ENCODE measurements around the gene C12orf57.

DNA sequence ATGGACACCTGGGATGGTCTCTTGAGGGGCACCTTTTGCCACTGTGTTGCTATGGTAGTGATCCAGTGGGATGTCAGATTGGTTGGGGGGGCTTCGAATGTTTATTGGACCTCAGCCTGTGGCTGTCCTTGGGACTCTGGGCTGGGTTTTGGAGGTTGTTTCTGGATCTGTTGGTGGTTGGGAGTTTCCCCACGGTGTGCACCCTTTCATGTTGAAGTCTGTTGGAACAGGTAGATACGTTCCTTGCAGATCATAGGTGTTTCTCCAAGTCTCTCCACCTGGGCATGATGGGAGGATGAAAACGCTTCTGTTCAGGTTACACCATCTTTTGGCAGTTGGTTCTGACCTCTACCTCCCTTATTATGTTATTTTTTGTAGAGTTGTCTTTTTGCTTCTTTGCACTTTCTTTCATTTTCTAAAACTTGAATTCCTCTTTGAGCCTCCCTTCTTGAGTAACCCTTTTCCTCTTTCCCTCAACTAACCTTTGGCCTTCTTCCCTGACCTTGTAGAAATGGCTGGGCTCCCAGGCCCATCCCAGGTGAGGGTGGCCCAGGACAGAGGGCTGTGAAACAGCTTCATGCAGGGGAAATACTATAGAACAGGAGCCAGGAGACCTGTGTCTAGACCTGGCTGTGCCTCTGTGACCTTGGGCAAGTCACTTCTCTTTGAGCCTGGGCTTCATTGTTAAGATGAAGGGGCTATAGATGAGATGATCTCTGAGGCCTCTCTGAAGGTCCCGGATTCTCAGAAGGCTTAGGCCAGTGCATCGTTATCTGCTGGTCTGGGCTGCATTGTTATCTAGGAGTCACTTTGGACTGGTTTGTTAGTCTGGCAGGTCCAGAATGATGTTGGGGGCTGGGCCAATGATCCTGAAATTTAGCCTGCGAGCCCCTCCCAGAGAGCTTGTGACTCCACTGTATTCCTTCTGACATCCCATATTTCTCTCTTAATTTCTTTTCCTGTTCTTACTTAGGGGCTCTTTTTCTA is 14.1 kb upstream of the C12orf57 start:
- TF ChIP-seq, protein P1, sequence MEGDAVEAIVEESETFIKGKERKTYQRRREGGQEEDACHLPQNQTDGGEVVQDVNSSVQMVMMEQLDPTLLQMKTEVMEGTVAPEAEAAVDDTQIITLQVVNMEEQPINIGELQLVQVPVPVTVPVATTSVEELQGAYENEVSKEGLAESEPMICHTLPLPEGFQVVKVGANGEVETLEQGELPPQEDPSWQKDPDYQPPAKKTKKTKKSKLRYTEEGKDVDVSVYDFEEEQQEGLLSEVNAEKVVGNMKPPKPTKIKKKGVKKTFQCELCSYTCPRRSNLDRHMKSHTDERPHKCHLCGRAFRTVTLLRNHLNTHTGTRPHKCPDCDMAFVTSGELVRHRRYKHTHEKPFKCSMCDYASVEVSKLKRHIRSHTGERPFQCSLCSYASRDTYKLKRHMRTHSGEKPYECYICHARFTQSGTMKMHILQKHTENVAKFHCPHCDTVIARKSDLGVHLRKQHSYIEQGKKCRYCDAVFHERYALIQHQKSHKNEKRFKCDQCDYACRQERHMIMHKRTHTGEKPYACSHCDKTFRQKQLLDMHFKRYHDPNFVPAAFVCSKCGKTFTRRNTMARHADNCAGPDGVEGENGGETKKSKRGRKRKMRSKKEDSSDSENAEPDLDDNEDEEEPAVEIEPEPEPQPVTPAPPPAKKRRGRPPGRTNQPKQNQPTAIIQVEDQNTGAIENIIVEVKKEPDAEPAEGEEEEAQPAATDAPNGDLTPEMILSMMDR (IDR thresholded peaks at IDR 0.05; ENCODE audit: low read length) = no peak
- no peak for TF ChIP-seq EZH2 (IDR thresholded peaks at IDR 0.05; ENCODE audit: borderline replicate concordance, low read length)
